Liver (tissue), 9 donors: ENCODE measurements around the gene NACAD. TPM values are rescaled to one million over a fixed set of nuclear protein-coding genes. Genes with fewer than 3 reads are reported as not detected.

Source experiments
- DNase-seq: peaks from one replicate; pipeline ENCODE4 v3.0.0-alpha.2; 2017; ENCODE audit warnings: low spot score
- H3K27ac ChIP-seq, 2 donors: one replicate each; pipeline ENCODE4 v1.7.0; 2013; ENCODE audit warnings: inconsistent platforms in 2 of 2, low read length in 2 of 2, control low read depth in 1 of 2, low read depth in 1 of 2, mild to moderate bottlenecking in 1 of 2
- H3K27me3 ChIP-seq, 4 donors: one replicate each; pipeline versions ENCODE4 v1.6.1 to v1.7.0; 2013; ENCODE audit warnings: low read length in 3 of 4, inconsistent platforms in 1 of 4, mild to moderate bottlenecking in 1 of 4, moderate library complexity in 1 of 4; ENCODE audit not compliant: control insufficient read depth in 4 of 4, insufficient read depth in 4 of 4
- H3K36me3 ChIP-seq, 4 donors: one replicate each; pipeline versions ENCODE4 v1.6.1 to v1.7.0; 2013; ENCODE audit warnings: low read length in 3 of 4, mild to moderate bottlenecking in 3 of 4, low read depth in 1 of 4, moderate library complexity in 1 of 4; ENCODE audit not compliant: control insufficient read depth in 4 of 4, insufficient read depth in 3 of 4
- H3K4me1 ChIP-seq, 4 donors: one replicate each; pipeline versions ENCODE4 v1.6.1 to v1.7.0; 2013; ENCODE audit warnings: low read length in 3 of 4, mild to moderate bottlenecking in 3 of 4, moderate library complexity in 1 of 4; ENCODE audit not compliant: control insufficient read depth in 4 of 4, insufficient read depth in 4 of 4
- H3K4me3 ChIP-seq, 3 donors: one replicate each; pipeline versions ENCODE4 v1.6.1 to v1.7.0; 2013; ENCODE audit warnings: low read length in 3 of 3, control low read depth in 1 of 3, low read depth in 1 of 3, mild to moderate bottlenecking in 1 of 3
- H3K9ac ChIP-seq, 2 donors: one replicate each; pipeline ENCODE4 v1.7.0; 2013; ENCODE audit warnings: low read length in 2 of 2, mild to moderate bottlenecking in 2 of 2, moderate library complexity in 2 of 2, control low read depth in 1 of 2, low read depth in 1 of 2
- H3K9me3 ChIP-seq, 4 donors: one replicate each; pipeline versions ENCODE4 v1.6.1 to v1.7.0; 2013; ENCODE audit warnings: low read length in 3 of 4; ENCODE audit not compliant: control insufficient read depth in 4 of 4
- CTCF ChIP-seq: fragments of 150-350 bp; IDR thresholded peaks from 2 replicates; pipeline ENCODE4 v1.5.1; 2017; ENCODE audit warnings: improper control_type of control experiment, low read depth, low read length; ENCODE audit not compliant: missing input control
- EGR1 ChIP-seq, 2 donors: IDR thresholded peaks; 2 replicates each; pipeline ENCODE4 v1.6.1; 2016 to 2018; ENCODE audit warnings: antibody characterized with exemption in 2 of 2, low read depth in 2 of 2
- FOXA1 ChIP-seq: IDR thresholded peaks from 2 replicates; pipeline ENCODE4 v1.6.1; 2016; ENCODE audit warnings: antibody characterized with exemption
- FOXA2 ChIP-seq: IDR thresholded peaks from 2 replicates; pipeline ENCODE4 v1.6.1; 2016; ENCODE audit warnings: antibody characterized with exemption
- GABPA ChIP-seq, 2 donors: IDR thresholded peaks in 1 of 2; conservative IDR thresholded peaks in 1 of 2; 2 replicates each; pipeline ENCODE4 v1.6.1; 2016; ENCODE audit warnings: antibody characterized with exemption in 2 of 2, mild to moderate bottlenecking in 1 of 2, moderate library complexity in 1 of 2
- HNF4A ChIP-seq, 2 donors: conservative IDR thresholded peaks; 2 replicates each; pipeline ENCODE4 v1.6.1; 2016; ENCODE audit warnings: antibody characterized with exemption in 2 of 2, mild to moderate bottlenecking in 2 of 2
- HNF4G ChIP-seq: IDR thresholded peaks from 2 replicates; pipeline ENCODE4 v1.6.1; 2016; ENCODE audit warnings: antibody characterized with exemption
- JUND ChIP-seq, 2 donors: IDR thresholded peaks; 2 replicates each; pipeline ENCODE4 v1.6.1; 2016; ENCODE audit warnings: antibody characterized with exemption in 2 of 2
- MAX ChIP-seq: IDR thresholded peaks from 2 replicates; pipeline ENCODE4 v1.6.1; 2016; ENCODE audit warnings: antibody characterized with exemption
- NR2F2 ChIP-seq: IDR thresholded peaks from 2 replicates; pipeline ENCODE4 v1.6.1; 2016; ENCODE audit warnings: antibody characterized with exemption
- RAD21 ChIP-seq, 2 donors: IDR thresholded peaks; 2 replicates each; pipeline ENCODE4 v1.6.1; 2016; ENCODE audit warnings: antibody characterized with exemption in 2 of 2, mild to moderate bottlenecking in 2 of 2
- RXRA ChIP-seq, 2 donors: IDR thresholded peaks; 2 replicates each; pipeline ENCODE4 v1.6.1; 2017 to 2018; ENCODE audit warnings: antibody characterized with exemption in 2 of 2, mild to moderate bottlenecking in 1 of 2
- SP1 ChIP-seq: IDR thresholded peaks from 2 replicates; pipeline ENCODE4 v1.6.1; 2018; ENCODE audit warnings: antibody characterized with exemption, mild to moderate bottlenecking
- TAF1 ChIP-seq: conservative IDR thresholded peaks from 2 replicates; pipeline ENCODE4 v1.6.1; 2016; ENCODE audit warnings: antibody characterized with exemption, mild to moderate bottlenecking
- YY1 ChIP-seq: IDR thresholded peaks from 2 replicates; pipeline ENCODE4 v1.6.1; 2016; ENCODE audit warnings: antibody characterized with exemption, mild to moderate bottlenecking
- WGBS: extraction: QIAGEN DNeasy Blood & Tissue Kit; methylation state at CpG from one replicate; pipeline ENCODE4 v1.1.7; 2013; 5-methylcytosine and 5-hydroxymethylcytosine counted together
- polyA plus RNA-seq, 2 donors: library from polyadenylated mRNA; stranded (reverse) in 1 of 2; unstranded in 1 of 2; fragments of 200-250 nt in 1 of 2; fragments of >200 nt in 1 of 2; fragmentation: Nextera tagmentation in 1 of 2; extraction: Ambion mirVana in 1 of 2; gene quantifications; one replicate each; pipeline versions ENCODE4 v1.2.1 to v1.2.3, GENCODE V29; 2013 to 2015
- total RNA-seq, 2 donors: library from RNA; depleted of rRNA; stranded (reverse); fragments of >200 nt; gene quantifications; one replicate each; pipeline ENCODE4 v1.2.3, GENCODE V29; 2014
- TF ChIP-seq, protein P1 (sequence below): IDR thresholded peaks from 2 replicates; pipeline ENCODE4 v1.6.1; 2016; ENCODE audit warnings: antibody characterized with exemption
- TF ChIP-seq, protein P2 (sequence below): IDR thresholded peaks from 2 replicates; pipeline ENCODE4 v1.6.1; 2016; ENCODE audit warnings: antibody characterized with exemption
- TF ChIP-seq, protein P3 (sequence below): IDR thresholded peaks from 2 replicates; pipeline ENCODE4 v1.6.1; 2016; ENCODE audit warnings: antibody characterized with exemption, mild to moderate bottlenecking
- donor health status: healthy.
- donor health status: healthy.
- donor health status: healthy.
- donor health status: healthy.
- donor health status: healthy.

NACAD gene
- total and polyA plus RNA-seq, 4 donors = 0.03 to 0.14 (median 0.09) TPM

DNA sequence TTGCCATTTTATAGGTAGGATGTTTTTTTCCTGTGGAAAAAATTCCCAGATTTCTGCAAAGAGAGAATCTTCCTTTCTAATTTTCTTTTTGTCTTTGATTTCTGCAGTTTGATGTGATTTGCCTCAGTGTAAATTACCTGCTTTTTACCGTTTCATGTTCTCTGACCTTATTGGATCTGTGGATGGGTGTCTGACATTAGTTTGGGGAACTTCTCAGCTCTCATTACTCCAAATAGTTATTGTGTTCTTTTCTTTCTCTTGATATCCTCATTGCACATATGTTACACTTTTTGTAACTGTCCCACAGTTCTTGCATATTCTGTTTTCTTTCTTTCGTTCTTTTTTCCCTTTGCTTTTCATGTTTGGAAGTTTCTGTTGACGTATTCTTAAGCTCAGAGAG, 28.5 kb downstream of the NACAD start (continued):
- TF ChIP-seq, protein P1, sequence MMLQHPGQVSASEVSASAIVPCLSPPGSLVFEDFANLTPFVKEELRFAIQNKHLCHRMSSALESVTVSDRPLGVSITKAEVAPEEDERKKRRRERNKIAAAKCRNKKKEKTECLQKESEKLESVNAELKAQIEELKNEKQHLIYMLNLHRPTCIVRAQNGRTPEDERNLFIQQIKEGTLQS = no peak
- TF ChIP-seq NR2F2 = no peak

- 83% methylated on average over 5 of the region's 5 CpGs for WGBS
- no peak for DNase-seq
- no peak overlapping the region for H3K4me3 ChIP-seq
- TF ChIP-seq YY1 (no peak), GABPA (IDR thresholded peaks at IDR 0.05 in 1 of 2, conservative IDR thresholded peaks at IDR 0.05 in 1 of 2) (no peak), FOXA2 (no peak), NR2F2 (no peak), SP1 (no peak), FOXA1 (no peak), RAD21 (IDR thresholded peaks at IDR 0.05) (no peak), HNF4G (no peak), CTCF (no peak), HNF4A (conservative IDR thresholded peaks at IDR 0.05) (no peak), JUND (IDR thresholded peaks at IDR 0.05) (no peak), RXRA (IDR thresholded peaks at IDR 0.05) (no peak), EGR1 (IDR thresholded peaks at IDR 0.05; ENCODE audit: low read depth in 2 of 2) (no peak), TAF1 (no peak), MAX (no peak)
- TF ChIP-seq, protein P2, sequence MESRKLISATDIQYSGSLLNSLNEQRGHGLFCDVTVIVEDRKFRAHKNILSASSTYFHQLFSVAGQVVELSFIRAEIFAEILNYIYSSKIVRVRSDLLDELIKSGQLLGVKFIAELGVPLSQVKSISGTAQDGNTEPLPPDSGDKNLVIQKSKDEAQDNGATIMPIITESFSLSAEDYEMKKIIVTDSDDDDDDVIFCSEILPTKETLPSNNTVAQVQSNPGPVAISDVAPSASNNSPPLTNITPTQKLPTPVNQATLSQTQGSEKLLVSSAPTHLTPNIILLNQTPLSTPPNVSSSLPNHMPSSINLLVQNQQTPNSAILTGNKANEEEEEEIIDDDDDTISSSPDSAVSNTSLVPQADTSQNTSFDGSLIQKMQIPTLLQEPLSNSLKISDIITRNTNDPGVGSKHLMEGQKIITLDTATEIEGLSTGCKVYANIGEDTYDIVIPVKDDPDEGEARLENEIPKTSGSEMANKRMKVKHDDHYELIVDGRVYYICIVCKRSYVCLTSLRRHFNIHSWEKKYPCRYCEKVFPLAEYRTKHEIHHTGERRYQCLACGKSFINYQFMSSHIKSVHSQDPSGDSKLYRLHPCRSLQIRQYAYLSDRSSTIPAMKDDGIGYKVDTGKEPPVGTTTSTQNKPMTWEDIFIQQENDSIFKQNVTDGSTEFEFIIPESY = no peak
- TF ChIP-seq, protein P1 = no peak
- TF ChIP-seq, protein P3, sequence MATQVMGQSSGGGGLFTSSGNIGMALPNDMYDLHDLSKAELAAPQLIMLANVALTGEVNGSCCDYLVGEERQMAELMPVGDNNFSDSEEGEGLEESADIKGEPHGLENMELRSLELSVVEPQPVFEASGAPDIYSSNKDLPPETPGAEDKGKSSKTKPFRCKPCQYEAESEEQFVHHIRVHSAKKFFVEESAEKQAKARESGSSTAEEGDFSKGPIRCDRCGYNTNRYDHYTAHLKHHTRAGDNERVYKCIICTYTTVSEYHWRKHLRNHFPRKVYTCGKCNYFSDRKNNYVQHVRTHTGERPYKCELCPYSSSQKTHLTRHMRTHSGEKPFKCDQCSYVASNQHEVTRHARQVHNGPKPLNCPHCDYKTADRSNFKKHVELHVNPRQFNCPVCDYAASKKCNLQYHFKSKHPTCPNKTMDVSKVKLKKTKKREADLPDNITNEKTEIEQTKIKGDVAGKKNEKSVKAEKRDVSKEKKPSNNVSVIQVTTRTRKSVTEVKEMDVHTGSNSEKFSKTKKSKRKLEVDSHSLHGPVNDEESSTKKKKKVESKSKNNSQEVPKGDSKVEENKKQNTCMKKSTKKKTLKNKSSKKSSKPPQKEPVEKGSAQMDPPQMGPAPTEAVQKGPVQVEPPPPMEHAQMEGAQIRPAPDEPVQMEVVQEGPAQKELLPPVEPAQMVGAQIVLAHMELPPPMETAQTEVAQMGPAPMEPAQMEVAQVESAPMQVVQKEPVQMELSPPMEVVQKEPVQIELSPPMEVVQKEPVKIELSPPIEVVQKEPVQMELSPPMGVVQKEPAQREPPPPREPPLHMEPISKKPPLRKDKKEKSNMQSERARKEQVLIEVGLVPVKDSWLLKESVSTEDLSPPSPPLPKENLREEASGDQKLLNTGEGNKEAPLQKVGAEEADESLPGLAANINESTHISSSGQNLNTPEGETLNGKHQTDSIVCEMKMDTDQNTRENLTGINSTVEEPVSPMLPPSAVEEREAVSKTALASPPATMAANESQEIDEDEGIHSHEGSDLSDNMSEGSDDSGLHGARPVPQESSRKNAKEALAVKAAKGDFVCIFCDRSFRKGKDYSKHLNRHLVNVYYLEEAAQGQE = no peak
- H3K36me3 ChIP-seq = peaks cover 0 to 7% (median 2%) of the 10 kb centered on the region in 4 donors
- H3K27ac ChIP-seq = no peak overlapping the region
- no peak overlapping the region for H3K9ac ChIP-seq
- no peaks in the 10 kb centered on the region for H3K9me3 ChIP-seq
- no peaks in the 10 kb centered on the region for H3K27me3 ChIP-seq
- peaks cover 0 to 3% (median 0%) of the 10 kb centered on the region in 4 donors for H3K4me1 ChIP-seq
Observed at GRCh38 chr7:45057878-45058277, 30.9 kb downstream of the NACAD start.
